Tibial nerve (tissue), 4 donors: ENCODE results near the gene FAM83G. TPM values are rescaled to one million over a fixed set of nuclear protein-coding genes. Genes with fewer than 3 reads are reported as not detected.
"Not testable (repeated sequence)": the region's sequence is repeated elsewhere in the genome, so short reads cannot be mapped to it uniquely, and the experiment has no call there.

Experiments
- DNase-seq, 2 donors: peaks; one replicate each; pipeline ENCODE4 v3.0.0-alpha.2; 2019; ENCODE audit warnings: low spot score in 2 of 2
- H3K27ac ChIP-seq, 4 donors: fragments of 200-600 bp; sonication (generic) in 3 of 4; one replicate each; pipeline ENCODE4 v1.5.1; 2017 to 2019; ENCODE audit warnings: mild to moderate bottlenecking in 1 of 4
- H3K27me3 ChIP-seq, 2 donors: fragments of 200-600 bp; sonication (generic) in 1 of 2; one replicate each; pipeline versions ENCODE4 v1.5.1 to v1.6.0; 2017 to 2019
- H3K36me3 ChIP-seq, 3 donors: fragments of 200-600 bp; sonication (generic); one replicate each; pipeline ENCODE4 v1.5.1; 2018 to 2019
- H3K4me1 ChIP-seq, 4 donors: fragments of 200-600 bp; sonication (generic) in 3 of 4; one replicate each; pipeline ENCODE4 v1.5.1; 2017 to 2019
- H3K4me3 ChIP-seq, 4 donors: fragments of 200-600 bp; sonication (generic) in 3 of 4; one replicate each; pipeline ENCODE4 v1.5.1; 2017 to 2019; ENCODE audit warnings: mild to moderate bottlenecking in 1 of 4, moderate library complexity in 1 of 4
- H3K9me3 ChIP-seq, 4 donors: fragments of 200-600 bp; sonication (generic) in 3 of 4; one replicate each; pipeline ENCODE4 v1.5.1; 2017 to 2019
- CTCF ChIP-seq, 5 experiments: fragments of 200-600 bp in 3 of 5; fragments of 450-650 bp in 2 of 5; sonication (generic) in 3 of 5; IDR thresholded peaks; one replicate each; pipeline ENCODE4 v1.5.1; 2016 to 2019; ENCODE audit warnings: antibody characterized with exemption in 5 of 5, mild to moderate bottlenecking in 3 of 5, moderate library complexity in 2 of 5
- EP300 ChIP-seq, 2 donors: sonication (generic); formaldehyde crosslinking; IDR thresholded peaks; one replicate each; pipeline ENCODE4 v1.6.1; 2017; ENCODE audit warnings: antibody characterized with exemption in 2 of 2, mild to moderate bottlenecking in 1 of 2
- POLR2A ChIP-seq, 2 donors: fragments of 450-650 bp; IDR thresholded peaks; one replicate each; pipeline ENCODE4 v1.6.1; 2017; ENCODE audit warnings: antibody characterized with exemption in 2 of 2, mild to moderate bottlenecking in 2 of 2, moderate library complexity in 2 of 2
- WGBS, 2 donors: methylation state at CpG; one replicate each; pipeline ENCODE4 v1.1.5; 2018; 5-methylcytosine and 5-hydroxymethylcytosine counted together
- total RNA-seq, 4 donors: library from RNA; depleted of rRNA; stranded (reverse); fragments of >200 nt; gene quantifications; one replicate each; pipeline ENCODE4 v1.1.0, GENCODE V29; 2016

The FAM83G gene
- total RNA-seq, 4 donors from 2014 or later, result 1.3 to 11.8 (median 3.8) TPM

- Histone ChIP-seq H3K4me3 (no peak overlapping the region), H3K9me3 (no peaks in the 10 kb centered on the region), H3K4me1 (no peaks in the 10 kb centered on the region), H3K36me3 (no peaks in the 10 kb centered on the region), H3K27me3 (peaks cover 0 to 2% of the 10 kb centered on the region in 2 donors), H3K27ac (no peak overlapping the region)
- no peak for DNase-seq
- TF ChIP-seq EP300 (IDR thresholded peaks at IDR 0.05), result no peak
- TF ChIP-seq CTCF (IDR thresholded peaks at IDR 0.05), result no peak
- no peak for TF ChIP-seq POLR2A (IDR thresholded peaks at IDR 0.05)
- WGBS, 2 donors, result 68 to 74% methylated on average over 5 of the region's 9 CpGs
These were observed 18.8 kb upstream of the FAM83G start for GRCh38 chr17:19023209-19023999.

GRCh38 chr17:19022747-19023146 is 18.2 kb upstream of the FAM83G start:
- no peaks in the 10 kb centered on the region for H3K36me3 ChIP-seq
- H3K4me3 ChIP-seq, result no peak overlapping the region
- H3K27ac ChIP-seq, result no peak overlapping the region
- no peaks in the 10 kb centered on the region for H3K9me3 ChIP-seq
- H3K4me1 ChIP-seq, result no peaks in the 10 kb centered on the region
- 79 to 90% methylated on average over 2 to 6 of the region's 6 CpGs for WGBS, 2 donors
- H3K27me3 ChIP-seq, result peaks cover 0 to 4% of the 10 kb centered on the region in 2 donors
- TF ChIP-seq EP300 (IDR thresholded peaks at IDR 0.05) (no peak), POLR2A (IDR thresholded peaks at IDR 0.05) (no peak), CTCF (IDR thresholded peaks at IDR 0.05) (no peak)
- DNase-seq, result no peak

DNA sequence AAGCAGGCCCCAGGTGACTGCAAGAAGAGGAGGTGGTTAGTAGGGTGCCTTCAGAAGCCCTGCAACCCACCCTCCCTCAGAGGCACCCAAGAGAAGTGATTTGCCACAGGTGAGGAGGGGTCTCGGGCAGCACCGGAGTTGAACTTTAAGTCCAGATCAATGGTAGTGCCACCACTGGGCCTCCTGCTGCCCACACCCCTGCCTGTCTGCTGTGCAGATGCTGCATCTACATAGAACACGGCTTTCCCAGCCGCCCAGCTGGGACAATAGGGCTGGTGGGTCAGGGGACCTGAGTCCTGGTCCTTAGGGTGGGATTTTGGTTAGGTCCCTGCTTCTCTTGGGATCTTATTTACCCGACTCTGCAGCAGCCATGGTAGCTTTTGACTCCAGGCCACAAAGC is 17.6 kb upstream of the FAM83G start:
- H3K4me1 ChIP-seq, result no peaks in the 10 kb centered on the region
- peaks cover 0 to 4% of the 10 kb centered on the region in 2 donors for H3K27me3 ChIP-seq
- no peak overlapping the region for H3K4me3 ChIP-seq
- no peaks in the 10 kb centered on the region for H3K36me3 ChIP-seq
- no peaks in the 10 kb centered on the region for H3K9me3 ChIP-seq
- no peak for TF ChIP-seq POLR2A (IDR thresholded peaks at IDR 0.05)
- no peak for TF ChIP-seq CTCF (IDR thresholded peaks at IDR 0.05)
- TF ChIP-seq EP300 (IDR thresholded peaks at IDR 0.05), result no peak
- no peak overlapping the region for H3K27ac ChIP-seq
- DNase-seq, result no peak
- WGBS, 2 donors, result 87 to 95% methylated on average over 5 of the region's 5 CpGs

DNA sequence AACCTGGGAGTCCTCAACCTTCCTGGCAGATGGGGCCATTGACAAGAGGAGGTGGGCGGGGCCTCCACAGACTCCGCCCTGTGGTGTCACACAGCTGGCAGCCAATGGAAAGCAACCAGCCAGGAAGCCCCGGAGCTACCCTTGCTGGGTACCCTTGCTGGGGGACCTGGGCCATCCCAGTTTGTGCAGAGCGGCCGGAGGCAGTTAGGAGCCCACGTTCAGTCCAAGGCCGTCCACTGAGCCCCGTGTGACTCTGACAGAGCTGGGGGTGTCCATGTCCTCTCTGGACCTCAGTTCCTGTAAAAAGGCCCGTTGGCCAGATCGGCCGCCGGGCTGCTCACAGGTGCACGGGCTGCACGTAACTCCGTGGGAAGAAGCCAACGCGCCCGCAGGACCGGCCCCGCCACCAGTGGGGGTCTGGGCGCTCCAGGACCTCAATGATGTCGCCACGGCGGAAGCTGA is 17.1 kb upstream of the FAM83G start:
- WGBS, 2 donors, result 93% methylated on average over 19 to 24 of the region's 24 CpGs
- H3K4me3 ChIP-seq, result no peak overlapping the region
- no peaks in the 10 kb centered on the region for H3K36me3 ChIP-seq
- H3K4me1 ChIP-seq, result no peaks in the 10 kb centered on the region
- H3K27me3 ChIP-seq, result peaks cover 0 to 4% of the 10 kb centered on the region in 2 donors
- H3K27ac ChIP-seq, result no peak overlapping the region
- DNase-seq, result no peak
- TF ChIP-seq POLR2A (IDR thresholded peaks at IDR 0.05), result no peak
- no peak for TF ChIP-seq EP300 (IDR thresholded peaks at IDR 0.05)
- no peak for TF ChIP-seq CTCF (IDR thresholded peaks at IDR 0.05)
- no peaks in the 10 kb centered on the region for H3K9me3 ChIP-seq

GRCh38 chr17:19021011-19021621 is 16.6 kb upstream of the FAM83G start:
- H3K4me1 ChIP-seq, H3K9me3 ChIP-seq, H3K4me3 ChIP-seq, H3K27ac ChIP-seq, DNase-seq, H3K27me3 ChIP-seq, H3K36me3 ChIP-seq: not testable (repeated sequence)
- 93 to 100% methylated on average over 4 to 5 of the region's 7 CpGs for WGBS, 2 donors
